ENCODE data around the gene YY1.
"Not testable (repeated sequence)": the region's sequence is repeated elsewhere in the genome, so short reads cannot be mapped to it uniquely, and the experiment has no call there.

YY1 gene

DNA sequence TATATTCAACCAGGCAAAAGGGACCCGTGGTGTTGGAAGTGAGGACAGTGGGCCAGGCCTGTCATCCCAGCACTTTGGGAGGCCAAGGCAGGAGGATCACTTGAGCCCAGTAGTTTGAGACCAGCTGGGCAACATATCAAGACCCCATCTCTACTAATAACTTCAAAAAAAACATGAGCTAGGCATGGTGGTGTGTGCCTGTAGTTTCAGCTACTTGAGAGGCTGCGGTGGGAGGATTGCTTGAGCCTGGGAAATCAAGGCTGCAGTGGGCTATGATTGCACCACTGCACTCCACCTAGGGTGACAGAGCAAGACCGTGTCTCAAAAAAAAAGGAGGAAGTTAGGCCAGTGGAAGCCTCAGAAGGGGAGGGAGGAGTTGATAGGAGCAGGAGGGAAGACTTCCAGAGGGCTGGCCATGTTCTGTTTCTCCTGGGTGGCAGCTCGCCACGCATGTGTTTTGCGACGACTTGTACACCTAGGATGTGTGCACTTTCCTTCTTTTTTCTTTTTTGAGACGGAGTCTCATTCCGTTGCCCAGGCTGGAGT, 57.2 kb downstream of the YY1 start:
- DNase-seq (ENCODE audit: low spot score): no peak

DNA sequence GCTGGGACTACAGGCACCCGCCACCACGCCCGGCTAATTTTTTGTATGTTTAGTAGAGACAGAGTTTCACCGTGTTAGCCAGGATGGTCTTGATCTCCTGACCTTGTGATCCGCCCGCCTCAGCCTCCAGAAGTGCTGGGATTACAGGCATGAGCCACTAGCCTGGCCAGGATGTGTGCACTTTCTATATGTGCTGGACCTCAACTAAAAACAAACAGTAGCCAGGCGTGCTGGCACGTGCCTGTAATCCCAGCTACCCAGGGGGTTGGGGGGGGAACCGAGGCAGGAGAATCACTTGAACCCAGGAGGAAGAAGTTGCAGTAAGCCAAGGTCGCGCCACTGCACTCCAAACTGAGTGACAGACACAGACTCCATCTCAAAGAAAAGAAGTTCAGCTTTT, 57.8 kb downstream of the YY1 start:
- not testable (repeated sequence) for DNase-seq (ENCODE audit: low spot score)

DNA sequence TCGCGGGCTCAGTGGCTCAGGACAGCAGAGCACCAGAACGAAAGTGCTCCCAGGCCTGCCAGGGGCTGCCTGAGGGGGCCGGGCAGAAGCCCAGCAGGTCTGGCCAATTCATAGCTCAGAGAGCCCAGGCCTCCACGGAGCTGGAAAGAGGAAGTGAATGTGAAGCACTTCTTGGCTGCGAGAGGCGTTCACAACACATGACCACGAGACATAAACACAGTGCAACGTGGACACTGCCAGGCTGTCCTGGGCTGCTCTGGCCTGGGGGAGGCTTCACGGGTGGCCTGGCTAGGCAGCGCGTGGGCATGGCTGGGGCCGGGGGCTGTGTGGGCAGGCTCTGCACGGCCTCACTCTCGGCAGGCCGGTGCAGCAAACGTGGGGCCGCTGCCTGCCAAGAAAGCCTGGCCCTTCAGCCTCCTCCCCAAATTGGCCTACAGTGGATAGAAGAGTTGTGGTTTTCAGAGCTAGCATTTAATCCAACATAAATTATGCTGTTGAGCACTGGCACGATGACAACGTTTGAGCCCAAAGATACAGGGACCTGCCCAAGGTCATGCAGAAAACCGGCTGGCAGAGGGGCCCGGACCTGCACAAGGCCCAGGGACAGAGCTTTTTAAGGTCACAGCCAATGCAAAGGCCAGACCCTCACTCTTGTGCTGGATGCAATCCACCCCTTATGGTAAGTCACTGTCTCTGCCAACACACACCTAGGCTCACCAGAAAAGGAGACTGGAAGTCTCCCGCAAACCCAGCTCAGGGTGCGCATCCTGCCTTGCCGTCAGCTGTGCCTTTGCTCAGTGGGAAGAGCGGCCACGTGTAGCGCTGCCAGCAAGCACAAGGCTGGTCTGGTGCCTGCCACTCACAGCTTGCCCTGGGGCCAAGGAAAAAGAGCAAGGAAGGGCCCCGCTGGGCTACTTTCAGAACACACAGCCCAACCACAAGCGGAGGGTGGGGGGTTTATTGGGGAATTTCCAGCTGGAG, 58.7 kb downstream of the YY1 start:
- DNase-seq (ENCODE audit: low spot score): no peak

DNA sequence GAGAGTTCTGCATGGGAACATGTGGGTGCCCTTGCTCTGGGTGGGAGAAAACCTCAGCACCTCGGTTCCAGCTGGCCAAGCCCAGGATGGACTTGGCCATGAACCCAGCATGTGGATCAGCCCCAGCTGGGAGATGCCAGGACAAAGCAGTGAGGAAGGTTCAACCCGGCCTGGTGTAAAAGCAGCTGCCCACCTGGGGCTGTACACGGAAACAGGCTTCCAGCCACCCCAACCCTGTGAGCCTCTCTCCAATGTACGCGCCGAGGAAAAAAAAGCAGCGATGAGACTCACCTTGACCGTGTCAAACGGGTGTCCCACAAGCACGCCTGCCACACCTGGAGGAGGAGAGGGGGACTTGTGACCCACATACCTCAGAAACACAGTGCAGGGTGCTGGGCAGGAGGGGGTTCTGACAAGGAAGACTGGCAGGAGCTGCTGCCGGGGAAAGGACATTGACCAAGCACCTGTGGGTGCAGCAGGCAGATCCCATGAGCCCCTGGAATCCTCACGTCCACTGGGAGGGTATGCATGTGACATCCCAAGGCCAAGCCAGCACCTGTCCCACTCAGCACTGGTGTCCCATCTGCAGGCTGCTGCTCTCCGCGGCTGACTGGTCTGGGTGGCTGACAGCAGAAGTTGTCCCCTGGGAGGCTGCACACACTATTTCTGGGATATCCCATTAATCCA, 59.8 kb downstream of the YY1 start:
- DNase-seq (ENCODE audit: low spot score): no peak

DNA sequence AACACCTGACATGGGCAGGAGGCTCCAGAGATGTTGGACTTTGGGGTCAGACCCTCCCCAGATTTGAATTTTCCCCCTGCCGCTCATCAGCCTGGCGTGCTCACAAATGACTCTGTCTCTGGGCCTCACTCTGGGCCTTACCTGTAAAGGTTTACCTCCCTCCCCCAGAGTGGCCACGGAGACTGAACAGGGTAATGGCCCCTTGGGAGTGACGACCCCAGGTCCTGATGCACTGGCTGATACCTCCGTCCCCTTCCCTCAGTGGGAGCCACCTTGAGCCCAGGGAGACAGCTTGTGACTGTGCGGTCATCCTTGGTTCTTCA, 60.3 kb downstream of the YY1 start:
- DNase-seq (ENCODE audit: low spot score): no peak

DNA sequence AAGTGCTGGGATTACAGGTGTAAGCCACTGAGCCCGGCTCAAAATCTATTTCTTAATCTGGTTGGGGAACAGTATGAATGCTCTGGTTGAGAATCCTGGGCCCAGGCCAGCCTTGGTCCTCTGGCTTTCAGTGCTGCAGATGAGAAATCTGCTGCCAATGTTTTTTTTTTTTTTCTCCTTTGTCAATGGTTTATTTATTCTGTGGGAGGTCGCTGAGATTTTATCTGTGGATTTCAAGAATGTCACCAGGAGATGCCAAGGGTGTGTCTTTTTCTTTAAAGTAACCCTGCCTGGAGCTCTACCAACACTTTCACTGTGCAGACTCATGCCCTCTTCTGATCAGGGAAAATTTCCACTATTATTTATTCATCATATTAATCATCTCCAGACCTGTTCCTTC, 63.7 kb downstream of the YY1 start:
- DNase-seq (ENCODE audit: low spot score): no peak

DNA sequence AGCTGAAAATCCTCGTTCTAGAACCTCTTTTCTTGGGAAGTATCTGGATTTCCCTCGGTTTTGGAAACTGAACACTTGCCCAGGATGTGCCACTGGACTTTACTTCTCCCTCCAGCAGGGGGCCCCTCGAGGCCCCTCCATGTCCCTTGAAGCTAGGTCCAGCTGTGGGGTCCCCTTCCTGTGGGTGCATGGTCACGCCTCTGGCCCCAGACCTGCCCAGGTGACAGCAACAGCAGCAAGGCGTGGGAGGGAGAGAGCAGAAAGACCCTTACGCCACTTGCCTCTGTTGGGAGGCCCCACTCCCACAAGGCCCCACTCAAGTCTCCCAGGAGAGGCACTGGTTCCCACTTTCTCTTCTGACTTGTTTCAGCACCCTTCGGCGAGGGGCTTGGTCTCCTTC, 64.2 kb downstream of the YY1 start:
- no peak for DNase-seq (ENCODE audit: low spot score)

DNA sequence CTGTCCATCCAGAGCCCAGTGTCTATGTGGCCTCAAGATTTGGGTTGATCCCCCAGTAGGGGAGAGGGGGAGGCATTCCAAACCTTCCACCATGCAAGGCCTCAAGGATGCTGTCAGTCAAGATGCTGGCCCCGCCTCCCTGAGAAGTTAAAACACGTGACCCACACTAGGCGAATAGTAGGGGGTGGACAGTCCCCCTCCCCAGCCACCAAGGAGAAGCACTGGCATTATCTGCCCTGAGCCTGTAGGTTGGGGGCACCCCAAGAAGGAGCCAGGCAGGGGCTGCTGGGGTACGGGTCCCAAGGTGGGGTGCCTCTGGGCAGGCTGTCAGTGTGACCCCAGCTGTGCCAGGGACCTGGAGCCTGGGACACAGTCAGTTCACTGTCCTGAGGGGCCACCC, 65.0 kb downstream of the YY1 start:
- DNase-seq (ENCODE audit: low spot score): no peak

DNA sequence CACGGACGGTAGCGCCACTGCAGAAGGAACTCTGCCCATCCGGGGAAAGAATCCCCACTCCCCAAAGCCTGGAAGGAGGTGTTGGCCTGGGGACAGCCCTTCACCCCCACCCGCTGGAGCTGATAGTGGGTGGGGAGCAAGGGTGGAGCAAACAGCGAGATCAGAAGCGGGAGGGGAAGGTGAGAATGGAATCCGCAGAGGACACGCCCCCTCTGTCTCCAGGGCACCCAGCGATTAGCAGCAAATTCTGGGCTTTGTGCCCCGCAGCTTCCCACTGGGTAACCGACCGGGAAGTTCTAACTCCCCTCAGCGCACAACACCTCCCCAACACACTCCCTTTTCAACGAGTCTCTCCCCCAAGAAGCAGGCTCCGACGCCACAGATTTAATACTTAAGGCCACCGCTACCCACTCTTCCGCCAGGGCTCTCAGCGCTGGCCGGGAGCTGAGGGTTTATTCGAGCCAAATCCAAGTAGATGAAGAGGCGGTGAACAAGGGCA, 65.9 kb downstream of the YY1 start:
- no peak for DNase-seq (ENCODE audit: low spot score)

DNA sequence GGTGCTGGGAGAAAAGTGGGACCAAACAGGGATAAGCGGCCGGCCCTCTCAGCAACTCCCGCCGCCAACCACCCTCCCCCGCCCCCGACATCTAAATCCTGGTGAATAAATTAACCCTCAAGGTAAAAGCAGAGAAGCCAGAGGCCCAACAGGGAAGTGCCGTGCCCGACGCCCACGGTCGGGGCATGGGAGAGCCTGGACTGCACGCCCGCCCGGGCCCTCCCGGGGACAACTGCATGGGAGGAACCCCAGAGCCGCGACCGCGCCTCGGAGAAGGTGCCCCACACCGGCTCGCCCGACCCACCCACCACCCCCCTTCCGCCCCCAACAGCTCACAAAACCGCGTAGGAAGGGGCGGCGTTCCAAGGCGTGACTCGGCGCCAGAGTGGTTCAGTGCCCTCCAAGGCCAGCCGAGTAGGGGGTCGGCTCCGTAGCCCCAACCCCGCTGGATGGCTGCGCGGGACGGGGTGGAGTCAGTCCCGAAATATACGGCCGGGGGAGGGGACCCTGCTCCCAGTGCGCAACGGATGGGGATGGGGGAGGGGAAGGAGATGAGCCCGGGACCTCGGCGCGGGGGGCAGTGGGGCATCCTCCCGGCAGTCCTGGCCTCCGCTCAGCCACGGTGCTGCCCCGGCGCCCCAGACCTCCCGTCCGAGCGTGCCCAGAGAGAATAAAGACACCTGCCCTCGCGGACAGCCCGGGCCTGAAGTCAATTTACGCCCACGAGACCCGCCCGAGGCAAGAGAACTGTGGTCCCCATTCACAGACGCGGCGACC, 66.6 kb downstream of the YY1 start:
- DNase-seq (ENCODE audit: low spot score): no peak

DNA sequence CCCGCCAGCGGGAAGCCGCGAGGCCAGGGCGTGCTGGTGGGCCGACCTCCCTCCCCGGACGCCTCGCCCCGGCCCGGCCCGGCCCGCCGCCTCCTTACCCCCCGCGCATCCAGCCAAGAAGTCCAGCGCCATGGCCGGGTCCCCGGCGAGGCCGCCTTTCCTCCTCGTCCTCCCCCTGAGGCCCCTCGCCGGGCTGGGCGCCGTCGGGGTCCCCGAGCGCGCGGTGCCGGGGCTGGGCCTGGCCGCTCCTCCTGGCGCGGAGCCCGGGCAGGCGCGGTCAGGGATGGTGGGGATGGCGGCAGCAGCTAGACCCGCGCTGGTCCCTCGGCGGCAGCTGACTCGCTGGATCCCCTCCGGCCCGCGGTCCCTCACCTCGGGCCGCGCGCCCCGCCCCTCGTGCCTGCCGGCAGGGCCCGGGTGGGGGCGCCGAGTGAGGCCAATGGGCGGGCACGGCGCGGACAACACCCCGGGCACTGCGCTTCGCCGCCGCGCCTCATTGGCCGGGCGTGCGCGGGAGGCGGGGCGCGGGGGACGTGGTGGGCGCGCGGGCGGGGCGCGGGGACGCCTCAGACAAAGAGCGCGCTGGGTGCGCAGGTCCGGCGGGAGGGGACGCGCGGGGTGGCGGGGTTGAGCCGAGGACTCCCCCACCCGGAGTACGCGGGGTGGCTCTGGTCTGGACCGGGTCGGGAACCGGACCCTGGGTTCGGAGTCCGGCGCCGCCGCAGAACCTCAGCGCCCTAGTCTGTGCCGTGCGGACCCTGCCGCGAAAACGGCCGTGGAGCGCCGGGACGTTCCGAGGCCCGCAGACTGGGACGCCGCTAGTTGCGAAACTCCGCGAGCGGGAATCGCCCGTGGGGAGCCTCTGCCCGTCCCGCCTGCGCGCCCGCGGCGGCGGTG, 67.4 kb downstream of the YY1 start, which contains the start of gene SLC25A29:
TSS of gene SLC25A29 (minus strand) at position 344 of the 897 bp plus-strand sequence. CDS start at position 132, 212 bp downstream.
- DNase-seq (ENCODE audit: low spot score): peak; percentile 55

DNA sequence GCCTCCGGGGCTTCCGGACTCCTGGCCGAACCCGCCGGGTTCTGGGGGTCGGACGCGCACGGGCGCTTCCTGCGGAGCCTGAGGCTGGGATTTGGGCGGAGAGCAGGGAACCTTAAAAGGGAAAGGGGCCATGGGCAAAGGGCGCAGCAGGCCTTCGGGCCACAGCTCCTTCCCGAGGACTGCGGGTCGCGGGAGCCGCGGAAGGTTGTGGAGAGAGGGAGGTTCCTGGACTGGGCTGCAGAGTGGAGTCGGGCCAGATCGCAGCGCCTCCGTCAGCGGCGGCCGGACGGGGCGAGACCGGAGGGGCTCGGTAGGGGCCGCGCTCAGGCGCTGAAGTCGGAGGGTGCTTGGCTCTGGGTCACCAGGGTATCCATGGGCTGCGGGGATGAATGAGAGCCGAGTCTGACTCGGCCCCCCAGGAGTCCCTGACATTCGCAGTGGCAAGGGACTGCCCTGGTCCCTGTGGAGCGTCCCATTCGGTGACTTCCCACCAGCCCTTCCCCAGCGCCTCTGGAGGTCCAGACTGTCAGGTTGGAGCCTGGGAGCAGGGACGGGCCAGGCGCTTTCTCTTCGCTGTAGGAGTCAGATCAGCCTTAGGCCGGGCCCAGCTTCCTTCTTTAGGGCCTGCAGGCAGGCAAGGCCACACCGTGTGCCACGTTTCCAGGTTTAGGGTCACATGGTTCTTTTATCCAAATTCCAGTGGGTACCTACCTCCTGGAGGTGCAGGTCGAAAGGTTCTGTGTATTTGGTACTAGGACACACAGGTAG, 68.2 kb downstream of the YY1 start:
- DNase-seq (ENCODE audit: low spot score): no peak

DNA sequence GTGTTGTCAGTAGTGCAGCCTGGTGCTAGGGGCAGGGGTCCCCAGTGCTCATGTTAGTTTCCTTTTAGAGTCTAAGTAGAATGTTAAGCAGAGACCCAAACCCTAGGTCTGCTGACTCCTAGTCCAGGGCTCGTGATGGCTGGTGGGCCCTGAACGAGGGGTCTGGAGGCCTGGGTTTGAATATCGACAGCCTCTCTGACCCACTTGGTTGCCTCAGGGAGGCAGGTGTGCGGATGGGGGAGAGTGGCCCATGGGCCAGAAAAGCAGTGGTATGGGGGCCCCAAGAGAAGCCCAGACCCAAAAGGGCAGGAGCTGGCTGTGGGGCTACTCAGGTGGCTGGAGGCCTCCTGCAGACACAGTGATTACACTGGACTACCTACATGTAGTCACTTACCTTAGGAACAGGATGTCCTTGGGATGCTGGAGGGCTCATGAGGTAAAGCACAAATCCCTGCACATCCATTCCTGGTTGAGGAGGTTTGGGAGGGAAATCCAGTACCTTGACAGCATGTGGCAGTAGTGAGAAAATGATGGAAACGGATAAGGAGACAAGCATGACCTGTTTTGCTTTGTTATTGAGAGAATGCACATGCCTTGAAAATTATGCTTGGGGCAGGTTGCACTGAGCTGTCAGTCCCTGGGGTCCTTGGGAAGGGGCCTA, 69.0 kb downstream of the YY1 start:
- DNase-seq (ENCODE audit: low spot score): no peak

DNA sequence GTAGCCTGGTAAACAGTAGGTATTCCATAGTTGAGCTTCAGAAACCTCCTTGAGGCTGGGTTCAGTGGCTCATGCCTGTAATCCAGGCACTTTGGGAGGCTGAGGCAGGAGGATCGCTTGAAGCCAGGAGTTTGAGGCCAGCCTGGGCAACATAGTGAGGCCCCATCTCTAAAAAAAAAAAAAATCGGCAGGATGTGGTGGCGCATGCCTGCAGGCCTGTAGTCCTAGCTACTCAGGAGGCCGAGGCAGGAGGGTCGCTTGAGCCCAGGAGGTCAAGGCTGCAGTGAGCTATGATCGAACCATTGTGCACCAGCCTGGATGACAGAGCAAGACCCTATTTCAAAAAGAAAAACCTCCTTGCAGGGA, 69.5 kb downstream of the YY1 start:
- not testable (repeated sequence) for DNase-seq (ENCODE audit: low spot score)

DNA sequence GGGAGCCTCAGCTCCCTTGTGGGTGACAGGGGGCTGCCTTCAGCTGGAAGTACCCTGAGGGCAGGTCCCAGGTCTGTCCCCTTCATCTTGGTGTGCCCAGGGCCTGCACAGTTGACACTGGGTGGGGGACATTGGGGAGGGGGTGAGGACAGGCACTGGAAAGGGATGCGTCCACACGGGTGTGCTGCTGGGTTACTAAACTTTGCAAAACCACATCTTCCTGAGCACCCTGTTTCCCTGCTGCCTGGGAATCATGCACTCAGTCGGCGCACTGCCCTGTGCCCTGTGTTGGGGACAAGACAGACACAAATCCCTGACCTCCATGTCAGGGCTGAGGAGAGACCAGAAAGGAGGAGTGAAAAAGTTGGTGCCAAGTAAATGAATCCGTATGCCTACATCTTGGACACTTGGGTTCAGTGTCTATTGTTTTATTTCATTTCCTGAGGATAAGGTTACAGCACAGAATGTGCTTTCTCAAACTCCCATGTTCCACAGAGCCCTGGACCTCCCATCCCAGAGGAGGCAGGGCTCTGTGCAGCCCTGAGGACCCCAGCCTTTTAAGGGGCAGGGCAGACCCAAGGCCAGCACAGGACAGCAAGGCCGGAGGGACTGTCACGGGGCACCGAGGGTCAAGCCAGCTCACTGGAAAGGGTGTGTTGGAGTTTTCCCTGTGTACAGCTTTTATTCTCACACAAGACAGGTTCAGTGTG, 70.2 kb downstream of the YY1 start:
- no peak for DNase-seq (ENCODE audit: low spot score)

DNA sequence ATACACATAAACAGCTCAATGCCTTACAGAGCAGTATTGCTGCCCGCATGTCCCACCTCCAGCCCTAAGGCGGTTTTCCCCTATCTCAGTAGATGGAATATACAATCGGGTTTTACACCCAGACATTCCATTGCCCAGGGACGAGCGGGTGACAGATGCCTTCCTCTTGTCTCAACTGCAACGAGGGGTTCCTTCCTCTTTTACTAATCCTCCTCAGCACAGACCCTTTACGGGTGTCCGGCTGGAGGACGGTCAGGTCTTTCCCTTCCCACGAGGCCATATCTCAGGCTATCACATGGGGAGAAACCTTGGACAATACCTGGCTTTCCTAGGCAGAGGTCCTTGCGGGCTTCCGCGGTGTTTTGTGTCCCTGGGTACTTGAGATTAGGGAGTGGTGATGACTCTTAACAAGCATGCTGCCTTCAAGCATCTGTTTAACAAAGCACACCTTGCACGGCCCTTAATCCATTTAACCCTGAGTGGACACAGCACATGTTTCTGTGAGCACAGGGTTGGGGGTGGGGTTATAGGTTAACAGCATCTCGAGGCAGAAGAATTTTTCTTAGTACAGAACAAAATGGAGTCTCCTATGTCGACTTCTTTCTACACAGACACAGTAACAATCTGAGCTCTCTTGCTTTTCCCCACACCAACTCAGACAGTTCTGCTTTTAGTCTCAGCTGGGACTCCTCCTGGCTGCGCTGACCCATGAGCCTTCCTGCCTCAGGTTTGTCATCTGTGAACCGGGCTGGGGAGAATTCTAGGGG, 73.3 kb downstream of the YY1 start:
- not testable (repeated sequence) for DNase-seq (ENCODE audit: low spot score)

DNA sequence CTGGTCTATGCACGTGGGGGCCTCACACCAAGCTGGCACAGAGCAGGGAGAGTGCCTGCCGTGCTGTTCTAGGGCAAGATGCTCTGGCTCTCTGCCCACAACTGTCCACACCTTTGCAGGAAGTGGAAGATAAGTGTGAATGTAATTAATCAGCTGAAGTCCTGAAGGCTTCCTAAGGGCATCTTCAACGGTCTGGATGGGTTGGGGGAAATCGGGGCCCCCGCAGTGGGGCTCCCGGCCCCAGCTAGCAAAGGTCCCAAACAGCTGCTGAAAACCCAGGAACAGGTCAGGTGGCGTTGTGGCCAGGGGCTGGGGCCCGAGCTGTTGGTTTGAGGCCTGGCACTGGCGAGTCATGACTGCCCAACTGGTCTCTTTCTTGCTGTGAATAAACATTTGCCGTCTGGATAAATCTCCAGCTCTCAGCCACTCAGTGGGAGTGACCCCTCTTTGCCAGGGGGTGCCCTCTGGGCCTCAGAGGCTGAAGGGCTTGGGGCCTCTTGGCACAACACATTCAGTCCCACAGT, 74.0 kb downstream of the YY1 start:
- no peak for DNase-seq (ENCODE audit: low spot score)
